Rectal smooth muscle tissue (tissue), 1 donor: Measurements from ENCODE around the gene PTGDR.

ENCODE experiments used
- H3K27ac ChIP-seq: one replicate; pipeline ENCODE4 v1.7.0; 2013; ENCODE audit warnings: low read depth, low read length, inconsistent platforms
- H3K27me3 ChIP-seq: one replicate; pipeline ENCODE4 v1.7.0; 2013; ENCODE audit warnings: low read length; ENCODE audit not compliant: control insufficient read depth, insufficient read depth
- H3K36me3 ChIP-seq: one replicate; pipeline ENCODE4 v1.7.0; 2013; ENCODE audit warnings: low read length; ENCODE audit not compliant: control insufficient read depth, insufficient read depth
- H3K4me1 ChIP-seq: one replicate; pipeline ENCODE4 v1.7.0; 2013; ENCODE audit warnings: low read length; ENCODE audit not compliant: control insufficient read depth, insufficient read depth
- H3K4me3 ChIP-seq: one replicate; pipeline ENCODE4 v1.7.0; 2013; ENCODE audit warnings: low read length
- H3K9ac ChIP-seq: one replicate; pipeline ENCODE4 v1.7.0; 2013; ENCODE audit warnings: low read length

Gene PTGDR

GRCh38 chr14:52267501-52268278 is at the start of gene PTGDR:
Gene PTGDR (plus strand): TSS chr14:52267698. CDS start chr14:52267815, 117 bp downstream.
- H3K36me3 ChIP-seq: no peaks in the 10 kb centered on the region
- H3K4me1 ChIP-seq: no peaks in the 10 kb centered on the region
- peak within 1 kb of the TSS; percentile 49 for H3K9ac ChIP-seq
- no peak within 1 kb of the TSS for H3K27ac ChIP-seq
- H3K27me3 ChIP-seq: peaks cover 4% of the 10 kb centered on the region
- peak within 1 kb of the TSS; percentile 82 for H3K4me3 ChIP-seq

GRCh38 chr14:52219488-52220084 is 47.9 kb upstream of the PTGDR start:
- Histone ChIP-seq H3K9ac (no peak overlapping the region), H3K4me3 (no peak overlapping the region), H3K36me3 (no peaks in the 10 kb centered on the region), H3K4me1 (no peaks in the 10 kb centered on the region), H3K27me3 (no peaks in the 10 kb centered on the region), H3K27ac (no peak overlapping the region)

GRCh38 chr14:52220924-52221811 is 46.3 kb upstream of the PTGDR start:
- no peak overlapping the region for H3K9ac ChIP-seq

GRCh38 chr14:52222901-52223300 is 44.6 kb upstream of the PTGDR start:
- no peaks in the 10 kb centered on the region for H3K4me1 ChIP-seq
- no peak overlapping the region for H3K4me3 ChIP-seq
- H3K27me3 ChIP-seq: no peaks in the 10 kb centered on the region
- H3K36me3 ChIP-seq: no peaks in the 10 kb centered on the region
- no peak overlapping the region for H3K27ac ChIP-seq
- no peak overlapping the region for H3K9ac ChIP-seq

More at GRCh38 chr14:52220924-52221811, 46.3 kb upstream of the PTGDR start:
- Histone ChIP-seq H3K4me1 (no peaks in the 10 kb centered on the region), H3K36me3 (no peaks in the 10 kb centered on the region), H3K27me3 (no peaks in the 10 kb centered on the region), H3K4me3 (peak overlapping the region; percentile 54), H3K27ac (no peak overlapping the region)

GRCh38 chr14:52227619-52228222 is 39.8 kb upstream of the PTGDR start:
- H3K4me1 ChIP-seq: no peaks in the 10 kb centered on the region
- H3K4me3 ChIP-seq: no peak overlapping the region
- no peaks in the 10 kb centered on the region for H3K27me3 ChIP-seq
- no peak overlapping the region for H3K27ac ChIP-seq
- no peak overlapping the region for H3K9ac ChIP-seq
- H3K36me3 ChIP-seq: no peaks in the 10 kb centered on the region

- no peaks in the 10 kb centered on the region for H3K4me1 ChIP-seq
These were observed 33.8 kb upstream of the PTGDR start for GRCh38 chr14:52233693-52234092.

GRCh38 chr14:52235434-52235833 is 32.1 kb upstream of the PTGDR start:
- Histone ChIP-seq H3K4me3 (no peak overlapping the region), H3K4me1 (no peaks in the 10 kb centered on the region)

More at GRCh38 chr14:52233693-52234092, 33.8 kb upstream of the PTGDR start:
- Histone ChIP-seq H3K27me3 (no peaks in the 10 kb centered on the region), H3K4me3 (no peak overlapping the region), H3K27ac (no peak overlapping the region), H3K9ac (no peak overlapping the region), H3K36me3 (no peaks in the 10 kb centered on the region)

GRCh38 chr14:52235866-52236510 is 31.5 kb upstream of the PTGDR start:
- no peaks in the 10 kb centered on the region for H3K36me3 ChIP-seq
- no peak overlapping the region for H3K27ac ChIP-seq
- no peak overlapping the region for H3K9ac ChIP-seq
- no peaks in the 10 kb centered on the region for H3K4me1 ChIP-seq
- H3K4me3 ChIP-seq: no peak overlapping the region
- no peaks in the 10 kb centered on the region for H3K27me3 ChIP-seq

More at GRCh38 chr14:52235434-52235833, 32.1 kb upstream of the PTGDR start:
- Histone ChIP-seq H3K27ac (no peak overlapping the region), H3K9ac (no peak overlapping the region), H3K27me3 (no peaks in the 10 kb centered on the region), H3K36me3 (no peaks in the 10 kb centered on the region)

GRCh38 chr14:52238682-52239081 is 28.8 kb upstream of the PTGDR start:
- H3K27me3 ChIP-seq: no peaks in the 10 kb centered on the region
- H3K27ac ChIP-seq: no peak overlapping the region
- no peaks in the 10 kb centered on the region for H3K4me1 ChIP-seq

GRCh38 chr14:52240623-52241022 is 26.9 kb upstream of the PTGDR start:
- Histone ChIP-seq H3K4me3 (no peak overlapping the region), H3K9ac (no peak overlapping the region), H3K27me3 (no peaks in the 10 kb centered on the region), H3K4me1 (no peaks in the 10 kb centered on the region), H3K27ac (no peak overlapping the region), H3K36me3 (no peaks in the 10 kb centered on the region)

More at GRCh38 chr14:52238682-52239081, 28.8 kb upstream of the PTGDR start:
- no peak overlapping the region for H3K9ac ChIP-seq
- H3K36me3 ChIP-seq: no peaks in the 10 kb centered on the region
- no peak overlapping the region for H3K4me3 ChIP-seq

- Histone ChIP-seq H3K27me3 (no peaks in the 10 kb centered on the region), H3K36me3 (no peaks in the 10 kb centered on the region), H3K9ac (no peak overlapping the region), H3K4me3 (no peak overlapping the region), H3K27ac (no peak overlapping the region), H3K4me1 (no peaks in the 10 kb centered on the region)
These were observed 26.3 kb upstream of the PTGDR start for GRCh38 chr14:52241087-52241793.
